A549 treated with RU486 at 1 μM for 4 hours (cell line): ENCODE data around the gene TAPBPL. TPM values are rescaled to one million over a fixed set of nuclear protein-coding genes. Genes with fewer than 3 reads are reported as not detected.

Experiments used
- total RNA-seq: library from RNA; stranded (reverse); fragments of 200-300 nt; extraction: Qiagen RNA extraction; gene quantifications from 5 replicates; pipeline ENCODE4 v1.2.3, GENCODE V29; 2022; ENCODE audit warnings: low read depth

The TAPBPL gene
- total RNA-seq: 2.2 to 5.2 TPM (median 3.7 TPM) in 5 replicates

GRCh38 chr12:6451348-6452244 lies at the start of gene TAPBPL:
TAPBPL (plus strand) TSS chr12:6452042; CDS start chr12:6452249, 207 bp downstream.

GRCh38 chr12:6444704-6445688 lies 6.8 kb upstream of the TAPBPL start, which contains the start of gene CD27:
CD27 (plus strand) TSS chr12:6444955; CDS start chr12:6445096, 141 bp downstream.

GRCh38 chr12:6470375-6471163 lies 18.7 kb downstream of the TAPBPL start, which contains the start of gene VAMP1:
VAMP1 (minus strand) TSS chr12:6470677; CDS start chr12:6470531, 146 bp downstream.

GRCh38 chr12:6492838-6493496 lies 41.1 kb downstream of the TAPBPL start, which contains the start of gene MRPL51:
MRPL51 (minus strand) TSS chr12:6493262; CDS start chr12:6493136, 126 bp downstream.

GRCh38 chr12:6493497-6494257 lies 41.8 kb downstream of the TAPBPL start, which contains the start of gene NCAPD2:
NCAPD2 (plus strand) TSS chr12:6494102; CDS start chr12:6495099, 997 bp downstream.

Other genes starting within 250 kb of the TAPBPL start
- gene PLEKHG6, start 141.4 kb upstream of the TAPBPL start, total RNA-seq: 0.18 to 0.53 TPM (median 0.30 TPM) in 5 replicates
- 337 to 562 TPM (median 507 TPM) in 5 replicates for gene TNFRSF1A, start 110.0 kb upstream of the TAPBPL start, total RNA-seq
- gene SCNN1A, start 76.5 kb upstream of the TAPBPL start, total RNA-seq: 6.5 to 9.4 TPM (median 6.9 TPM) in 5 replicates
- gene LTBR, start 67.9 kb upstream of the TAPBPL start, total RNA-seq: 154 to 212 TPM (median 188 TPM) in 5 replicates
- gene CD27, start 7.1 kb upstream of the TAPBPL start, total RNA-seq: not detected in 5 replicates
- 8.7 to 13.8 TPM (median 12.4 TPM) in 5 replicates for gene VAMP1, start 18.6 kb downstream of the TAPBPL start, total RNA-seq
- 292 to 379 TPM (median 297 TPM) in 5 replicates for gene MRPL51, start 41.2 kb downstream of the TAPBPL start, total RNA-seq
- gene NCAPD2, start 42.1 kb downstream of the TAPBPL start, total RNA-seq: 60.4 to 70.5 TPM (median 66.4 TPM) in 5 replicates
- gene GAPDH, start 82.5 kb downstream of the TAPBPL start, total RNA-seq: 6,637 to 8,953 TPM (median 8,845 TPM) in 5 replicates
- 2.0 to 3.2 TPM (median 2.2 TPM) in 5 replicates for gene IFFO1, start 104.0 kb downstream of the TAPBPL start, total RNA-seq
- 104 to 116 TPM (median 106 TPM) in 5 replicates for gene NOP2, start 116.2 kb downstream of the TAPBPL start, total RNA-seq
- 63.6 to 81.6 TPM (median 70.1 TPM) in 5 replicates for gene CHD4, start 155.3 kb downstream of the TAPBPL start, total RNA-seq
- gene LPAR5, start 183.9 kb downstream of the TAPBPL start, total RNA-seq: 0.30 to 0.91 TPM (median 0.50 TPM) in 5 replicates
- gene ACRBP, start 195.4 kb downstream of the TAPBPL start, total RNA-seq: 0.21 to 0.39 TPM (median 0.30 TPM) in 4 of 5 replicates, not detected in the other
- gene ING4, start 211.1 kb downstream of the TAPBPL start, total RNA-seq: 13.4 to 17.6 TPM (median 16.0 TPM) in 5 replicates
- gene ZNF384, start 237.3 kb downstream of the TAPBPL start, total RNA-seq: 52.6 to 62.9 TPM (median 62.6 TPM) in 5 replicates
- gene PIANP, start 248.8 kb downstream of the TAPBPL start, total RNA-seq: 0.51 to 1.1 TPM (median 0.81 TPM) in 5 replicates